Motor neuron (in vitro differentiated cells): Measurements from ENCODE around the gene OTOL1. TPM values are rescaled to one million over a fixed set of nuclear protein-coding genes. Genes with fewer than 3 reads are reported as not detected.
A peak's percentile ranks its signal among the peaks of the same experiment; 100 is the strongest.
"Not testable (repeated sequence)": the region's sequence is repeated elsewhere in the genome, so short reads cannot be mapped to it uniquely, and the experiment has no call there.

ENCODE experiments used
- ATAC-seq, 8 experiments: fragments of 200-7000 bp; cut with Tn5 transposase; replicated peaks in 6 of 8; 2 replicates each; pipeline ENCODE4 v1.8.0; 2021; ENCODE audit warnings: mild to moderate bottlenecking in 8 of 8, moderate library complexity in 8 of 8
- H3K27ac ChIP-seq, 2 donors: fragments of 250-450 bp; sonication (Bioruptor Pico); 2 replicates each; pipeline ENCODE4 v1.9.0; 2021; ENCODE audit warnings: antibody characterized with exemption in 2 of 2, mild to moderate bottlenecking in 2 of 2, moderate library complexity in 1 of 2
- H3K4me1 ChIP-seq, 2 donors: fragments of 250-450 bp; sonication (Bioruptor Pico); replicated peaks in 1 of 2; 2 replicates each; pipeline ENCODE4 v1.6.1; 2021; ENCODE audit warnings: antibody characterized with exemption in 2 of 2, mild to moderate bottlenecking in 2 of 2, moderate library complexity in 1 of 2
- H3K4me3 ChIP-seq, 5 donors: fragments of 250-450 bp; sonication (Bioruptor Pico); 2 replicates each; pipeline ENCODE4 v1.9.0; 2021; ENCODE audit warnings: antibody characterized with exemption in 5 of 5, mild to moderate bottlenecking in 5 of 5, moderate library complexity in 4 of 5
- WGBS, 10 experiments: fragments of 450-650 bp; shearing (Covaris generic); methylation state at CpG; one replicate each; pipeline ENCODE4 v1.0.0; 2022; 5-methylcytosine and 5-hydroxymethylcytosine counted together
- in situ Hi-C, 9 experiments: fragments of 400-800 bp; cut with MboI; loops; one replicate each; pipeline ENCODE4 v1.15.0; 2021; ENCODE audit warnings: low sequenced_read_pairs in 9 of 9, low pct_unique_long_range_greater_than_20kb in 2 of 9; ENCODE audit not compliant: unreplicated experiment in 9 of 9
- total RNA-seq, 8 experiments: library from RNA; unstranded; fragments of 300-600 nt; gene quantifications; 2 replicates each; pipeline versions ENCODE4 v1.2.3 to v1.2.4, GENCODE V29; 2022

Gene OTOL1
- total RNA-seq, result under 1 TPM in 3 of 8 experiments, not detected in 5; 0.13 to 0.95 (median 0.14) TPM

- no peak within 1 kb of the TSS for H3K27ac ChIP-seq
- ATAC-seq, result no peak
- H3K4me3 ChIP-seq, result no peak within 1 kb of the TSS
- in situ Hi-C loops, result no loop called here
- H3K4me1 ChIP-seq, result peaks cover 6 to 12% of the 10 kb centered on the region in 2 donors
- whole genome bisulfite sequencing, 10 experiments, result 0 to 100% (median 67%) methylated on average over 1 of the region's 1 CpG; no CpG with 5 or more reads in 3 of the 10 experiments
These were observed at the start of gene OTOL1 for GRCh38 chr3:161496508-161496907. Gene OTOL1, plus strand, starts transcription at chr3:161496808. Its CDS starts 0 bp downstream, at chr3:161496808.

GRCh38 chr3:161449785-161450184 lies 46.8 kb upstream of the OTOL1 start:
- in situ Hi-C loops, result loop anchor here in 1 of 9 experiments (25.0 kb wide), 1 partner anchor 737 kb away; no protein-coding TSS in a partner anchor
- no peak overlapping the region for H3K4me3 ChIP-seq
- H3K27ac ChIP-seq, result no peak overlapping the region
- peaks cover 0 to 3% of the 10 kb centered on the region in 2 donors for H3K4me1 ChIP-seq
- 0 to 100% (median 77%) methylated on average over 1 to 2 of the region's 2 CpGs; no CpG with 5 or more reads in 4 of the 10 experiments for WGBS, 10 experiments
- no peak for ATAC-seq

- 13 to 100% (median 76%) methylated on average over 1 to 2 of the region's 2 CpGs; no CpG with 5 or more reads in 2 of the 10 experiments for WGBS, 10 experiments
- in situ Hi-C loops, result no loop called here
- no peak overlapping the region for H3K4me3 ChIP-seq
- no peak for ATAC-seq
- H3K27ac ChIP-seq, result no peak overlapping the region
- peaks cover 0 to 3% of the 10 kb centered on the region in 2 donors for H3K4me1 ChIP-seq
These were observed 44.4 kb upstream of the OTOL1 start for GRCh38 chr3:161452179-161452578.

GRCh38 chr3:161454615-161455014 lies 42.0 kb upstream of the OTOL1 start:
- in situ Hi-C loops, result no loop called here
- Histone ChIP-seq H3K27ac (no peak overlapping the region), H3K4me3 (no peak overlapping the region), H3K4me1 (peaks cover 0 to 3% of the 10 kb centered on the region in 2 donors)
- 0 to 67% (median 23%) methylated on average over 1 to 2 of the region's 2 CpGs; no CpG with 5 or more reads in 1 of the 10 experiments for WGBS, 10 experiments
- peak in 7 of 8 experiments; percentile 33 to 100 (median 60) for ATAC-seq

- H3K27ac ChIP-seq, result no peak overlapping the region
- in situ Hi-C loops, result no loop called here
- H3K4me1 ChIP-seq, result peaks cover 0 to 3% of the 10 kb centered on the region in 2 donors
- WGBS, 10 experiments, result 0 to 100% (median 56%) methylated on average over 1 to 2 of the region's 2 CpGs
- no peak overlapping the region for H3K4me3 ChIP-seq
- no peak for ATAC-seq
These were observed 40.6 kb upstream of the OTOL1 start for GRCh38 chr3:161455962-161456361.

GRCh38 chr3:161462138-161462537 lies 34.5 kb upstream of the OTOL1 start:
- Histone ChIP-seq H3K27ac (no peak overlapping the region), H3K4me1 (no peaks in the 10 kb centered on the region), H3K4me3 (no peak overlapping the region)
- in situ Hi-C loops, result no loop called here
- ATAC-seq, result no peak

GRCh38 chr3:161471211-161471610 lies 25.4 kb upstream of the OTOL1 start:
- no peak overlapping the region for H3K4me3 ChIP-seq
- in situ Hi-C loops, result no loop called here
- no peaks in the 10 kb centered on the region for H3K4me1 ChIP-seq
- 0 to 100% (median 20%) methylated on average over 1 of the region's 1 CpG; no CpG with 5 or more reads in 4 of the 10 experiments for WGBS, 10 experiments
- H3K27ac ChIP-seq, result no peak overlapping the region
- ATAC-seq, result no peak

- WGBS, 10 experiments, result 0 to 100% (median 80%) methylated on average over 1 to 2 of the region's 2 CpGs; no CpG with 5 or more reads in 1 of the 10 experiments
- in situ Hi-C loops, result no loop called here
- Histone ChIP-seq H3K27ac (no peak overlapping the region), H3K4me3 (no peak overlapping the region), H3K4me1 (no peaks in the 10 kb centered on the region)
- ATAC-seq, result peak in 2 of 8 experiments; percentile 28 to 67
These were observed 22.5 kb upstream of the OTOL1 start for GRCh38 chr3:161474139-161474538.

- 7 to 100% (median 81%) methylated on average over 1 to 4 of the region's 4 CpGs for WGBS, 10 experiments
- peak in 2 of 8 experiments; percentile 53 to 59 for ATAC-seq
- in situ Hi-C loops, result no loop called here
- Histone ChIP-seq H3K4me1 (no peaks in the 10 kb centered on the region), H3K4me3 (no peak overlapping the region), H3K27ac (no peak overlapping the region)
These were observed 21.9 kb upstream of the OTOL1 start for GRCh38 chr3:161474741-161475140.

GRCh38 chr3:161475206-161475605 lies 21.4 kb upstream of the OTOL1 start:
- H3K27ac ChIP-seq, result no peak overlapping the region
- in situ Hi-C loops, result no loop called here
- H3K4me1 ChIP-seq, result no peaks in the 10 kb centered on the region
- ATAC-seq, result no peak
- no peak overlapping the region for H3K4me3 ChIP-seq

GRCh38 chr3:161475905-161476304 lies 20.7 kb upstream of the OTOL1 start:
- in situ Hi-C loops, result no loop called here
- Histone ChIP-seq H3K27ac (no peak overlapping the region), H3K4me1 (no peaks in the 10 kb centered on the region), H3K4me3 (no peak overlapping the region)
- ATAC-seq, result peak in 1 of 8 experiments; percentile 25

- in situ Hi-C loops, result no loop called here
These were observed 12.4 kb upstream of the OTOL1 start for GRCh38 chr3:161484226-161484625.

GRCh38 chr3:161488284-161488683 lies 8.3 kb upstream of the OTOL1 start:
- in situ Hi-C loops, H3K27ac ChIP-seq, ATAC-seq, H3K4me1 ChIP-seq, H3K4me3 ChIP-seq: not testable (repeated sequence)
- 0 to 100% methylated on average over 1 of the region's 1 CpG; no CpG with 5 or more reads in 8 of the 10 experiments for WGBS, 10 experiments

More at GRCh38 chr3:161484226-161484625, 12.4 kb upstream of the OTOL1 start:
- Histone ChIP-seq H3K4me3 (no peak overlapping the region), H3K4me1 (peaks cover 0 to 9% of the 10 kb centered on the region in 2 donors), H3K27ac (no peak overlapping the region)
- WGBS, 10 experiments, result 0 to 100% (median 88%) methylated on average over 1 of the region's 1 CpG; no CpG with 5 or more reads in 5 of the 10 experiments
- ATAC-seq, result no peak

- in situ Hi-C loops, result no loop called here
- no peak for ATAC-seq
- Histone ChIP-seq H3K4me3 (no peak overlapping the region), H3K4me1 (no peaks in the 10 kb centered on the region), H3K27ac (no peak overlapping the region)
These were observed 7.2 kb upstream of the OTOL1 start for GRCh38 chr3:161489395-161489794.
